Skin epidermis (tissue), 12 donors: ENCODE results near the gene ZNF888.
A peak's percentile ranks its signal among the peaks of the same experiment; 100 is the strongest.
"Not testable (repeated sequence)": the region's sequence is repeated elsewhere in the genome, so short reads cannot be mapped to it uniquely, and the experiment has no call there.

Source experiments
- H3K27ac ChIP-seq, 21 experiments: fragments of 200-600 bp; sonication (generic) in 11 of 21; one replicate each; pipeline ENCODE4 v1.5.0; 2020; ENCODE audit warnings: mild to moderate bottlenecking in 3 of 21, inconsistent platforms in 2 of 21, moderate library complexity in 2 of 21
- H3K4me3 ChIP-seq, 7 experiments: fragments of 200-600 bp; sonication (generic) in 2 of 7; one replicate each; pipeline ENCODE4 v1.5.0; 2020; ENCODE audit warnings: inconsistent platforms in 2 of 7, mild to moderate bottlenecking in 2 of 7, moderate library complexity in 1 of 7

The ZNF888 gene

DNA sequence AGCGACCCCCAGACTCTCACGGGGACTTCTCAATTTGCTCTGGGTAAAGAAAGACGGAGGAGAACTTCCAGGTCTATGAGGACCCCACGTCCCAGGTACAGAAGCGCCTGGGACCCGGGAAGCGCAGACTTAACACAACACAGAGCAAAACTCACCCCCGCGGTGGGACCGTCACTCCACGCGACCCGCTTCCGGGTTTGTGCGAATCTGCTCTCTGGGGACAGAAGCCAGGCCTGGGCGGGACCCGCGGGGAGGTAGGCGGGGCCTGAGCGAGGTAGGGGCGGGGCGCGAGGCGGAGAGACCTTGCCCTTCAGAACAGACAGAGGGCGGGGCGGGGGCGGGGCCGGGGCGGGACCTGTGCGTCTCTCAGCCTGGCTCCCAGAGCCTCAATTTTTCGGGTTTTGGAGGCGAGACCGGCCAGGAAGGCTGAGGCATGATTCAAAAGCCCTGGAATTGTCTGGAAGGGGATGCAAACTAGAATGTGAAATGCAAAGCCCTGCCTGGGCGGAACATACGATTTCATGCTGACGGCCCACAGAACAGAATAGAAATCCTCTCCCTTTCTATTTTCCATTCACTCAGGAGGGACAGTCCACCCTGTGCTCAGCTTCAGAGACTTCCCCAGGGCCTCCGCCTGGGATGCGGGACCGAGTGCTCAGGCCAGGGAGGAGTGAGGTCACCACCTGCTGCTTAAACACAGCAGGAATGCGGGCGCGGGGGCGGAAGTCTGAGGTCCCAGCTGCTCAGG lies 19.3 kb upstream of the ZNF888 start:
- Histone ChIP-seq H3K27ac (peak overlapping the region; percentile 24 to 91 (median 83)), H3K4me3 (peak overlapping the region; percentile 55 to 84 (median 70))

DNA sequence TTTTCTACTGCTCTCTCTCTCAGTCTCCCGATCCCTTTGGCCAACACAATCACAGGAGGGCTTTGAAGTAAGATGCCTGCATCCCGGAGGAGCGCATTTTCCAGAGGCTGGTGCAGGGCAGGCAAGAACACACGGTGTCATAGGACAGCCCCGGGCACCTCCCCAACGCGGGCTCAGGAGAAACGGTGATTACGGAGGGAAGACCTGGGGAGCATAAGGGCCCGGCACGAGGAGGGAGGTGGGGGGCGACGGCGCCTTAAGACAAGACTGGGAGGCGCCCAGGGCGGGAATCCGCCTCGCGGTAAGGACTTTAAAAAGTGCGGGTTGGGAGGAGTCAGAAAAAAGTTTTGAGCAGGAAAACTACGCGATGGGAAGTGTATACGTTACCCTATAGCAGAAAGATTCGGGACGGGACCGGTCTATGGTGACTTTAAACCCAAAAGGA lies 18.7 kb upstream of the ZNF888 start:
- Histone ChIP-seq H3K4me3 (peak overlapping the region; percentile 55 to 84 (median 70)), H3K27ac (peak overlapping the region; percentile 24 to 91 (median 83))

GRCh38 chr19:52941523-52941922 lies 18.3 kb upstream of the ZNF888 start:
- Histone ChIP-seq H3K4me3 (peak overlapping the region; percentile 55 to 84 (median 70)), H3K27ac (peak overlapping the region in 3 of 21 experiments; percentile 82 to 88 (median 86))

- H3K4me3 ChIP-seq: peak overlapping the region in 1 of 7 experiments; percentile 68
- H3K27ac ChIP-seq: not testable (repeated sequence)
Measured at GRCh38 chr19:52940905-52941304, 17.7 kb upstream of the ZNF888 start.

- no peak overlapping the region for H3K4me3 ChIP-seq
- no peak overlapping the region for H3K27ac ChIP-seq
Measured at GRCh38 chr19:52938761-52939160, 15.5 kb upstream of the ZNF888 start.

DNA sequence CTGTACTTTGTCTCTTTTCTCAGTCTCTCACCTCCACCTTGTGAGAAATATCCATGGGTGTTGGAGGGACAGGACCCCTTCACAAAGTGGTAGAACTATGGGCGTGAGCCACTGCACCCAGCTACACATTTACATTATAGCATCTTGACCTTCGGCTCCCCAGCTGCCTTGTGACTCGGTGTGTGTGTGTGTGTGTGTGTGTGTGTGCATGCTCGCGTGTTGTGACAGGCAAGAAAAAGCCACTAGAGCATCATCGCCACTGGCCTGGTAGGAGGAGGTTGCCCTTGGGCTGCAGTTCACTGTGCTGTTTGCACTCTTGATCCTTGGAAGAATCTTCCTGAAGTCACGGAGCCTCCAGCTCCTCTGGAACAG lies 13.7 kb upstream of the ZNF888 start:
- no peak overlapping the region for H3K27ac ChIP-seq
- no peak overlapping the region for H3K4me3 ChIP-seq

DNA sequence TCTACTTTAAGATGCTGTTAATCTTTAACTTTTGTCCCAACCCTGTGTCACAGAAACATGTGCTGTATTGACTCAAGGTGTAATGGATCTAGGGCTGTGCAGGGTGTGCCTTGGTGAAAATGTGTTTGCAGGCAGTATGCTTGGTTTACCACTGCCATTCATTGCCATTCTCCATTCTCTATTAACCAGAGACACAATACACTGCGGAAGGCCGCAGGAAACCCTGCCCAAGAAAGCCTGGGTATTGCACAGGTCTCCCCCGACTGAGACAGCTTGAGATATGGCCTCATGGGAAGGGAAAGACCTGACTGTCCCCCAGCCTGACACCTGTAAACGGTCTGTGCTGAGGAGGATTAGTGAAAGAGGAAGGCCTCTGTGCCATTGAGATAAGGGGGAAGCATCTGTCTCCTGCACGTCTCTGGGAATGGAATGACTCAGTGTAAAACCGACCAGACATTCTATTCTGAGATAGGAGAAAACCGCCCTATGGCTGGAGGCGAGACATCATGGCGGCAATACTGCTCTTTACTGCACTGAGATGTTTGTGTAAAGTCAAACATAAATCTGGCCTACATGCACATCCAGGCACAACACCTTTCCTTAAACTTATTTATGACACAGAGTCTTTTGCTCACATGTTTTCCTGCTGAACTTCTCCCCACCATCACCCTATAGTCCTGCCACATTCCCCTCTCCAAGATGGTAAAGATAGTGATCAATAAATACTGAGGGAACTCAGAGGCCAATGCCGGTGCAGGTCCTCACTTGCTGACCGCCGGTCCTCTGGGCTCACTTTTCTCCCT lies 13.1 kb upstream of the ZNF888 start:
- Histone ChIP-seq H3K4me3 (no peak overlapping the region), H3K27ac (peak overlapping the region in 1 of 21 experiments; percentile 35)

- no peak overlapping the region for H3K4me3 ChIP-seq
- no peak overlapping the region for H3K27ac ChIP-seq
Measured at GRCh38 chr19:52935434-52935833, 12.2 kb upstream of the ZNF888 start.

- H3K4me3 ChIP-seq, H3K27ac ChIP-seq: not testable (repeated sequence)
Measured at GRCh38 chr19:52924641-52925040, 1.4 kb upstream of the ZNF888 start.

GRCh38 chr19:52923778-52924593 lies 758 bp upstream of the ZNF888 start:
- Histone ChIP-seq H3K27ac (peak overlapping the region in 20 of 21 experiments; percentile 6 to 91 (median 84)), H3K4me3 (peak overlapping the region; percentile 48 to 63 (median 58))

GRCh38 chr19:52917531-52917930 lies 5.7 kb downstream of the ZNF888 start:
- Histone ChIP-seq H3K4me3 (no peak overlapping the region), H3K27ac (no peak overlapping the region)

DNA sequence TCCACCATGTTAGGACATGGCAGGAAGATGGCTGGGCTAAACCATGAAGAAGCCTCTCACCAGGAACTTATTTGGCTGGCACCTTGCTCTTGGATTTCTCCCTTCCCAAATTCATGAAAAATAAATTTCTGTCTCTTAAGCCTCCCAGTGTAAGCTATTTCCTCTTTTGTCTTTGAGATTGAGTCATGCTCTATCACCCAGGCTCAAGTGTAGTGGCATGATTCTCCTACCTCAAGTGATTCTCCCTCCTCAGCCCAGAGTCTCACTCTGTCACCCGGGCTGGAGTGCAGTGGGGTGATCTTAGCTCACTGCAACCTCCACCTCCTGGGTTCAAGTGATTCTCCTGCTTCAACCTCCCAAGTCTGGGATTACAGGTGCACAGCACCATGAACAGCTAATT lies 12.6 kb downstream of the ZNF888 start:
- Histone ChIP-seq H3K27ac (no peak overlapping the region), H3K4me3 (no peak overlapping the region)

GRCh38 chr19:52904052-52904780 lies 19.0 kb downstream of the ZNF888 start:
- H3K4me3 ChIP-seq, H3K27ac ChIP-seq: not testable (repeated sequence)

DNA sequence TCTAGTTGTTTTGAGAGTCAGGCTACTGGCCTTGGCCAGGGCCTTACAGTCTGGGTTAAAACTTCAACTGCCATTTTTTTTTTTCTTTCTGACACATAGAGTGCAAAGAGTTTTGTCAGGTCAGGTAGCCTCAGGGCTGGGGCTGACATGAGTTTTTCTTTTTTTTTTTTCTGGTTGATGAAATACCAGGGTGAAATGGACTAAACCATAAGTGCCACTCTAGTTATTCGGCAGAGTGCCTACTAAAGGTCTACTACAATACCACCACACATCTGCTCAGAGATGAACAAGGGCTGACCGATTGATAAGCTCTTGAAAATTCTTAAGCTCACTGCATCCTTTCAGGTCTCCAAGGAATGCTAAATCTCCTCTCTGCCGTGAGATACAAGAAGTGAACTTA lies 21.4 kb downstream of the ZNF888 start:
- Histone ChIP-seq H3K4me3 (no peak overlapping the region), H3K27ac (no peak overlapping the region)

- peak overlapping the region in 1 of 21 experiments; percentile 89 for H3K27ac ChIP-seq
- not testable (repeated sequence) for H3K4me3 ChIP-seq
Measured at GRCh38 chr19:52898596-52898995, 24.6 kb downstream of the ZNF888 start.

- H3K4me3 ChIP-seq: peak overlapping the region in 6 of 7 experiments; percentile 61 to 84 (median 66)
- H3K27ac ChIP-seq: peak overlapping the region in 16 of 21 experiments; percentile 7 to 93 (median 88)
Measured at GRCh38 chr19:52898101-52898500, 25.1 kb downstream of the ZNF888 start.

- Histone ChIP-seq H3K4me3 (peak within 1 kb of the TSS; percentile 61 to 84 (median 67)), H3K27ac (peak within 1 kb of the TSS; percentile 2 to 93 (median 86))
Measured at GRCh38 chr19:52897138-52897935, 25.9 kb downstream of the ZNF888 start, which contains the start of gene ZNF320. ZNF320 (minus strand) TSS chr19:52897635; CDS start chr19:52890255, 7,380 bp downstream.

GRCh38 chr19:52896431-52897137 lies 26.6 kb downstream of the ZNF888 start:
- H3K27ac ChIP-seq: peak overlapping the region in 20 of 21 experiments; percentile 63 to 93 (median 86)
- H3K4me3 ChIP-seq: peak overlapping the region; percentile 61 to 84 (median 67)
